ENCODE measurements around the gene LARGE1.

The LARGE1 gene

GRCh38 chr22:33302549-33302948 lies 617.7 kb downstream of the LARGE1 start:
- Histone ChIP-seq H3K36me3 (ENCODE audit: insufficient read depth, low read length) (peaks cover 10% of the 10 kb centered on the region), H3K27me3 (ENCODE audit: control insufficient read depth in 1 of 2, insufficient read depth in 2 of 2, low read length in 2 of 2) (no peaks in the 10 kb centered on the region), H3K4me3 (ENCODE audit: low read depth in 1 of 2, low read length in 2 of 2) (peak overlapping the region in 1 of 2 donors; percentile 39), H3K27ac (ENCODE audit: low read depth, low read length) (no peak overlapping the region), H3K4me1 (ENCODE audit: insufficient read depth, low read length) (peaks cover 11% of the 10 kb centered on the region), H3K9me3 (ENCODE audit: low read length) (no peaks in the 10 kb centered on the region), H3K9ac (ENCODE audit: low read length) (no peak overlapping the region)

DNA sequence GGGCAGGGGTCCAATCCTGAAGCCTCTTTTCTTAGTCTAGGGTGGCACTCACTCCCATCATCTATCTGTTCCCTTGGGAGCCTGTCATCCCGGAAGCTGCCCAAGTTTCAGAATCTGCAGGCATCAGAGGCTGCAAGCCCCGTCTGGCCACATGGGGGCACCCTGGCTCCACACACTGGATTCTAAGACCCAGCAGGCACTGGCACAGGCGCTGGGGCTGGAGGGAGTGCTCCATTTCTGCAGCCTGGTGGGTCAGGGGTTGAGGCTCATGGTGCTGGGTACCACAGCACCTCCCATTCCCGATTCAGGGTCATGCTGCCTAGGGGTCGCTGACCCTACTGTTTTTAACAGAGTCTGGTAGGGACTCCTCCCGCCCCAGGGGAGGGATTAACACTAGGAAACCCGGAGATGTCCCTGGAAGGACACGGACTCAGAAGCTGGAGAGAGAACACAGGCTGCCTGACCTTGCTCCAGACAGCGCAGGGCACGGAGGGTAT lies 618.2 kb downstream of the LARGE1 start:
- H3K4me3 ChIP-seq (ENCODE audit: low read depth in 1 of 2, low read length in 2 of 2): peak overlapping the region in 1 of 2 donors; percentile 39
- H3K27me3 ChIP-seq (ENCODE audit: control insufficient read depth in 1 of 2, insufficient read depth in 2 of 2, low read length in 2 of 2): no peaks in the 10 kb centered on the region
- peaks cover 11% of the 10 kb centered on the region for H3K4me1 ChIP-seq (ENCODE audit: insufficient read depth, low read length)
- H3K9ac ChIP-seq (ENCODE audit: low read length): no peak overlapping the region
- H3K27ac ChIP-seq (ENCODE audit: low read depth, low read length): no peak overlapping the region
- no peaks in the 10 kb centered on the region for H3K9me3 ChIP-seq (ENCODE audit: low read length)
- peaks cover 10% of the 10 kb centered on the region for H3K36me3 ChIP-seq (ENCODE audit: insufficient read depth, low read length)

- Histone ChIP-seq H3K4me1 (ENCODE audit: insufficient read depth, low read length) (peaks cover 11% of the 10 kb centered on the region), H3K9me3 (ENCODE audit: low read length) (no peaks in the 10 kb centered on the region), H3K4me3 (ENCODE audit: low read depth in 1 of 2, low read length in 2 of 2) (no peak overlapping the region), H3K36me3 (ENCODE audit: insufficient read depth, low read length) (peaks cover 10% of the 10 kb centered on the region), H3K27ac (ENCODE audit: low read depth, low read length) (no peak overlapping the region), H3K9ac (ENCODE audit: low read length) (no peak overlapping the region), H3K27me3 (ENCODE audit: control insufficient read depth in 1 of 2, insufficient read depth in 2 of 2, low read length in 2 of 2) (no peaks in the 10 kb centered on the region)
Observed at GRCh38 chr22:33300165-33300564, 620.1 kb downstream of the LARGE1 start.

DNA sequence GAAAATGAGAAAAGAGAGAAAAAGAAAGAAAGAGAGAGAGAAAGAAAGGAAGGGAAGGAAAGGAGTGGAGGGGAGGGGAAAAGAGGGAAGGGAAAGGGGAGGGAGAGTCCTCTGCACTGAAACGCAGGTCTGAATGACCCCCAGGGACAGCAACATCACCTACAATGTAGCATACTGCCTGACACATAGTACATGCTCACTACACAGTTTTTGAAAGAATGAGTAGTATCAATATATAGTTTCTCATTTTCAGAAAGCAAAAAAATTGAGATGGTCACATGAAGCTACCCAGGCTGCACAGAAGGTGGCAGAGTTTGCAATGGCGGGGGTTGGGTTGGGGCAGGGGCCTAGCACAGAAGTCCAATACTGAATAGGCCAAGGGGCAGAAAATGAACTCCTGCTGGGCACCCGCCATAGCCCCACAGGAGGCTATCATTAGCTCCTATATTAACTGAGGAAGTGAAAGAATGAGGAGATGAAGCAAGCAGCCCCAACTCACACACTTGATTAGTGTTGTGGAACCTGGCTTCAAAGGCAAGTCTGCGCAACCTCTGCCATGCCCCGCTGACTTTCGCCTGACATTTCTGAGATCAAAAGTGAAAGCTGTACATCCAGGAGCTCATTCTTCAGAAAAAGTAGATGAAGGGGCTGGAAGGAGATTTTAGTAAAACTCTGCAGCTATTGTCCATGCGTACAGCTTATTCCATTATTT lies 620.9 kb downstream of the LARGE1 start:
- H3K36me3 ChIP-seq (ENCODE audit: insufficient read depth, low read length): peaks cover 10% of the 10 kb centered on the region
- no peak overlapping the region for H3K4me3 ChIP-seq (ENCODE audit: low read depth in 1 of 2, low read length in 2 of 2)
- no peak overlapping the region for H3K9ac ChIP-seq (ENCODE audit: low read length)
- peaks cover 11% of the 10 kb centered on the region for H3K4me1 ChIP-seq (ENCODE audit: insufficient read depth, low read length)
- no peaks in the 10 kb centered on the region for H3K9me3 ChIP-seq (ENCODE audit: low read length)
- H3K27ac ChIP-seq (ENCODE audit: low read depth, low read length): no peak overlapping the region
- no peaks in the 10 kb centered on the region for H3K27me3 ChIP-seq (ENCODE audit: control insufficient read depth in 1 of 2, insufficient read depth in 2 of 2, low read length in 2 of 2)

DNA sequence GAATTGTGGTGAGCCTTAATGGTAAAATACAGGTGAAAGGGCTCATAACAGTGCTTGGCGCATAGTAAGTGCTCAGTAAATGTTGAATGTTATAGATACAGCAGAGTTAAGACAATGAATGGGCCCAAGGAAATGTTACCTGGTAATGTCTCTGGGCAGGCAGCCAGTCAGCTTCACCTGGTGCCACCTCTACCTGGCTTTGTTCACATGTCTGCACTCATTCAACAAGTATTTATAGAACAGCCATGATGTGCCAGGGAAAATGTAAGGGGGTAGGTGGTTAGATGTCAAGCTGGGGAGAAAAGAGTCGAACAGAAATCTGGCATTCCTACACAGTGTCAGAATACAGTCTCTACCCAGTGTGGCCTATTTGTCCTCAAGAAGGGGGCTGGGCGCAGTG lies 623.3 kb downstream of the LARGE1 start:
- H3K9me3 ChIP-seq (ENCODE audit: low read length): no peaks in the 10 kb centered on the region
- no peaks in the 10 kb centered on the region for H3K27me3 ChIP-seq (ENCODE audit: control insufficient read depth in 1 of 2, insufficient read depth in 2 of 2, low read length in 2 of 2)
- H3K4me1 ChIP-seq (ENCODE audit: insufficient read depth, low read length): no peaks in the 10 kb centered on the region
- no peak overlapping the region for H3K27ac ChIP-seq (ENCODE audit: low read depth, low read length)
- no peak overlapping the region for H3K9ac ChIP-seq (ENCODE audit: low read length)
- H3K4me3 ChIP-seq (ENCODE audit: low read depth in 1 of 2, low read length in 2 of 2): no peak overlapping the region
- H3K36me3 ChIP-seq (ENCODE audit: insufficient read depth, low read length): peaks cover 19% of the 10 kb centered on the region

DNA sequence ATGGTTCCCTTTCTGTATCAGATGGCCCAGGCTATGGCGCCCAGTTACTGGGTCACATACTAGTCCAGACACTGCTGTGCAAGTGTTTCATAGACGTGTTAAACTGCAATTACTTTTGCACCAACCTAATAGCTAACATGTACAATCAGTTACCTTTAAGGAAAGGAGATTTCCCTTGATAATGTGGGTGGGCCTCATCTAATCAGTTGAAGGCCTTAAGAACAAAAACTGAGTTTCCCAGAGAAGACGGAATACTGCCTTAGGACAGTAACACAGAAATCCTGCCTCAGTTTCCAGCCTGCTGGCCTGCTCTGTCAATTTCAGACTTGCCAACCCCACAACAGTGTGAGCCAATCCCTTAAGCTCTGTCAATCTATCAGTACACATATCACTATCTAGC lies 632.2 kb downstream of the LARGE1 start:
- no peak overlapping the region for H3K9ac ChIP-seq (ENCODE audit: low read length)
- H3K27ac ChIP-seq (ENCODE audit: low read depth, low read length): no peak overlapping the region

DNA sequence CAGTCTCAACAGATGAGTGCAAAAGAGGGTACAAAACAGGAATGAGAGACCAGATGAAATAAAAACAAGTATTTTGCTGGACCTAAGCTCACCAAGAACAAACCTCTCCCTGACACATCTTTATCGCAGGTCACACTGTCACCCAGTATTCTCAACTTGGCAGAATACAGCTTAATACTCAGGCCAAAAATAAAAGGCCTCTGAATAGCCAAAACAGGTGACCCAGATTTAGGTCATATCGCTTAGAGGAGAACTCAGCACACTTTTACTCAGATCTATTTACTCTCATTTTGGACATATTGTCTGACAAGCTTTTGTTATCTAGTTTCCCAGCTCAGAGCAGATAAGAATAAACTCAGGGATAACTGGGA lies 645.2 kb downstream of the LARGE1 start:
- Histone ChIP-seq H3K9ac (ENCODE audit: low read length) (no peak overlapping the region), H3K27me3 (ENCODE audit: control insufficient read depth in 1 of 2, insufficient read depth in 2 of 2, low read length in 2 of 2) (no peaks in the 10 kb centered on the region), H3K4me1 (ENCODE audit: insufficient read depth, low read length) (no peaks in the 10 kb centered on the region), H3K36me3 (ENCODE audit: insufficient read depth, low read length) (peaks cover 17% of the 10 kb centered on the region), H3K9me3 (ENCODE audit: low read length) (no peaks in the 10 kb centered on the region), H3K4me3 (ENCODE audit: low read depth in 1 of 2, low read length in 2 of 2) (no peak overlapping the region), H3K27ac (ENCODE audit: low read depth, low read length) (no peak overlapping the region)

More for the DNA sequence above, 632.2 kb downstream of the LARGE1 start:
- Histone ChIP-seq H3K27me3 (ENCODE audit: control insufficient read depth in 1 of 2, insufficient read depth in 2 of 2, low read length in 2 of 2) (no peaks in the 10 kb centered on the region), H3K9me3 (ENCODE audit: low read length) (no peaks in the 10 kb centered on the region), H3K36me3 (ENCODE audit: insufficient read depth, low read length) (peaks cover 6% of the 10 kb centered on the region), H3K4me1 (ENCODE audit: insufficient read depth, low read length) (no peaks in the 10 kb centered on the region), H3K4me3 (ENCODE audit: low read depth in 1 of 2, low read length in 2 of 2) (no peak overlapping the region)

GRCh38 chr22:33274214-33275072 lies 645.8 kb downstream of the LARGE1 start:
- no peaks in the 10 kb centered on the region for H3K9me3 ChIP-seq (ENCODE audit: low read length)
- H3K27me3 ChIP-seq (ENCODE audit: control insufficient read depth in 1 of 2, insufficient read depth in 2 of 2, low read length in 2 of 2): no peaks in the 10 kb centered on the region
- no peaks in the 10 kb centered on the region for H3K4me1 ChIP-seq (ENCODE audit: insufficient read depth, low read length)
- H3K27ac ChIP-seq (ENCODE audit: low read depth, low read length): no peak overlapping the region
- no peak overlapping the region for H3K4me3 ChIP-seq (ENCODE audit: low read depth in 1 of 2, low read length in 2 of 2)
- H3K9ac ChIP-seq (ENCODE audit: low read length): no peak overlapping the region
- peaks cover 17% of the 10 kb centered on the region for H3K36me3 ChIP-seq (ENCODE audit: insufficient read depth, low read length)

- peaks cover 17% of the 10 kb centered on the region for H3K36me3 ChIP-seq (ENCODE audit: insufficient read depth, low read length)
- H3K27ac ChIP-seq (ENCODE audit: low read depth, low read length): no peak overlapping the region
- no peaks in the 10 kb centered on the region for H3K4me1 ChIP-seq (ENCODE audit: insufficient read depth, low read length)
- no peak overlapping the region for H3K9ac ChIP-seq (ENCODE audit: low read length)
- no peaks in the 10 kb centered on the region for H3K27me3 ChIP-seq (ENCODE audit: control insufficient read depth in 1 of 2, insufficient read depth in 2 of 2, low read length in 2 of 2)
- no peak overlapping the region for H3K4me3 ChIP-seq (ENCODE audit: low read depth in 1 of 2, low read length in 2 of 2)
- H3K9me3 ChIP-seq (ENCODE audit: low read length): no peaks in the 10 kb centered on the region
Observed at GRCh38 chr22:33272871-33273270, 647.4 kb downstream of the LARGE1 start.

- Histone ChIP-seq H3K36me3 (ENCODE audit: insufficient read depth, low read length) (peaks cover 17% of the 10 kb centered on the region), H3K27ac (ENCODE audit: low read depth, low read length) (no peak overlapping the region), H3K9me3 (ENCODE audit: low read length) (no peaks in the 10 kb centered on the region), H3K4me1 (ENCODE audit: insufficient read depth, low read length) (no peaks in the 10 kb centered on the region), H3K27me3 (ENCODE audit: control insufficient read depth in 1 of 2, insufficient read depth in 2 of 2, low read length in 2 of 2) (no peaks in the 10 kb centered on the region), H3K9ac (ENCODE audit: low read length) (no peak overlapping the region), H3K4me3 (ENCODE audit: low read depth in 1 of 2, low read length in 2 of 2) (no peak overlapping the region)
Observed at GRCh38 chr22:33272180-33272579, 648.1 kb downstream of the LARGE1 start.

GRCh38 chr22:33271390-33272161 lies 648.7 kb downstream of the LARGE1 start:
- H3K27ac ChIP-seq (ENCODE audit: low read depth, low read length): no peak overlapping the region
- no peaks in the 10 kb centered on the region for H3K9me3 ChIP-seq (ENCODE audit: low read length)
- no peak overlapping the region for H3K9ac ChIP-seq (ENCODE audit: low read length)
- H3K36me3 ChIP-seq (ENCODE audit: insufficient read depth, low read length): peaks cover 12% of the 10 kb centered on the region
- no peaks in the 10 kb centered on the region for H3K27me3 ChIP-seq (ENCODE audit: control insufficient read depth in 1 of 2, insufficient read depth in 2 of 2, low read length in 2 of 2)
- H3K4me3 ChIP-seq (ENCODE audit: low read depth in 1 of 2, low read length in 2 of 2): no peak overlapping the region
- H3K4me1 ChIP-seq (ENCODE audit: insufficient read depth, low read length): no peaks in the 10 kb centered on the region
